Measurements from ENCODE around the gene KAZN. TPM values are rescaled to one million over a fixed set of nuclear protein-coding genes. Genes with fewer than 3 reads are reported as not detected.

The KAZN gene
- total and polyA plus RNA-seq, 2 donors from 2014 or later = 17.4 to 60.8 TPM

- Histone ChIP-seq H3K27me3 (ENCODE audit: control insufficient read depth, insufficient read depth, low read length) (no peaks in the 10 kb centered on the region), H3K4me3 (ENCODE audit: low read length in 3 of 3) (no peak overlapping the region), H3K36me3 (ENCODE audit: control insufficient read depth in 2 of 3, insufficient read depth in 3 of 3, low read length in 3 of 3) (no peaks in the 10 kb centered on the region), H3K9me3 (ENCODE audit: control insufficient read depth in 2 of 3, insufficient read depth in 1 of 3, low read length in 3 of 3) (no peaks in the 10 kb centered on the region), H3K27ac (ENCODE audit: low read depth in 2 of 2, low read length in 2 of 2) (no peak overlapping the region), H3K4me1 (ENCODE audit: control insufficient read depth in 2 of 3, insufficient read depth in 2 of 3, low read depth in 1 of 3, low read length in 3 of 3) (no peaks in the 10 kb centered on the region), H3K9ac (ENCODE audit: low read length in 3 of 3) (no peak overlapping the region)
- intact Hi-C loops (cut with DNase I) = no loop called here
- TF ChIP-seq, protein P1, sequence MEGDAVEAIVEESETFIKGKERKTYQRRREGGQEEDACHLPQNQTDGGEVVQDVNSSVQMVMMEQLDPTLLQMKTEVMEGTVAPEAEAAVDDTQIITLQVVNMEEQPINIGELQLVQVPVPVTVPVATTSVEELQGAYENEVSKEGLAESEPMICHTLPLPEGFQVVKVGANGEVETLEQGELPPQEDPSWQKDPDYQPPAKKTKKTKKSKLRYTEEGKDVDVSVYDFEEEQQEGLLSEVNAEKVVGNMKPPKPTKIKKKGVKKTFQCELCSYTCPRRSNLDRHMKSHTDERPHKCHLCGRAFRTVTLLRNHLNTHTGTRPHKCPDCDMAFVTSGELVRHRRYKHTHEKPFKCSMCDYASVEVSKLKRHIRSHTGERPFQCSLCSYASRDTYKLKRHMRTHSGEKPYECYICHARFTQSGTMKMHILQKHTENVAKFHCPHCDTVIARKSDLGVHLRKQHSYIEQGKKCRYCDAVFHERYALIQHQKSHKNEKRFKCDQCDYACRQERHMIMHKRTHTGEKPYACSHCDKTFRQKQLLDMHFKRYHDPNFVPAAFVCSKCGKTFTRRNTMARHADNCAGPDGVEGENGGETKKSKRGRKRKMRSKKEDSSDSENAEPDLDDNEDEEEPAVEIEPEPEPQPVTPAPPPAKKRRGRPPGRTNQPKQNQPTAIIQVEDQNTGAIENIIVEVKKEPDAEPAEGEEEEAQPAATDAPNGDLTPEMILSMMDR (IDR thresholded peaks at IDR 0.05; ENCODE audit: borderline replicate concordance, extremely low read depth, insufficient read depth) = no peak
- DNase-seq (no peak), FAIRE-seq (no peak)
These were observed 201.5 kb downstream of the KAZN start for GRCh38 chr1:14800014-14800413.

DNA sequence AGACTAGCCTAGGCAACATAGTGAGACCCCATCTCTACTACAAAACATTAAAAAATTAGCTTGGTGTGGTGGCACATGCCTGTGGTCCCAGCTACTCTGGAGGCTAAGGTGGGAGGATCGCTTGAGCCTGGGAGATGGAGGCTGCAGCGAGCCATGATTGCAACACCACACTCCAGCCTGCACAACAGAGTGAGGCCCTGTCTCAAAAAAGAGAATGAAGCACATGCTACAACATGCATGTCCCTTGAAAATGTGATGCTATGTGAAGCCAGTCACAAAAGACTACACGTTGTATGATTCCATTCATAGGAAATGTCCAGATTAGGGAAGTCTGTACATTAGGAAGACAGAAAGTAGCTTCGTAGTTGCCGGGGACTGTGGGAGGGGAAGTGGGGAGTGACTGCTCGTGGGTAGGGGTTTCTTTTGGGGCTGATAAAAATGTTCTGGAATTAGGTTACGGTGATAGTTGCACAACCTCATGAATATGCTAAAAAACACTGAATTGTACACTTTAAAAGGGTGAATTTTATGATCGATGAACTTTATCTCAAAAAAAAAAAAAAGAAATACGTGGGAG lies 202.1 kb downstream of the KAZN start:
- TF ChIP-seq, protein P1 (IDR thresholded peaks at IDR 0.05; ENCODE audit: borderline replicate concordance, extremely low read depth, insufficient read depth) = no peak
- FAIRE-seq (no peak), DNase-seq (no peak)
- H3K27me3 ChIP-seq (ENCODE audit: control insufficient read depth, insufficient read depth, low read length) = no peaks in the 10 kb centered on the region
- no peaks in the 10 kb centered on the region for H3K9me3 ChIP-seq (ENCODE audit: control insufficient read depth in 2 of 3, insufficient read depth in 1 of 3, low read length in 3 of 3)
- H3K27ac ChIP-seq (ENCODE audit: low read depth in 2 of 2, low read length in 2 of 2) = no peak overlapping the region
- intact Hi-C loops (cut with DNase I) = no loop called here
- no peak overlapping the region for H3K9ac ChIP-seq (ENCODE audit: low read length in 3 of 3)
- H3K36me3 ChIP-seq (ENCODE audit: control insufficient read depth in 2 of 3, insufficient read depth in 3 of 3, low read length in 3 of 3) = no peaks in the 10 kb centered on the region
- H3K4me1 ChIP-seq (ENCODE audit: control insufficient read depth in 2 of 3, insufficient read depth in 2 of 3, low read depth in 1 of 3, low read length in 3 of 3) = no peaks in the 10 kb centered on the region
- no peak overlapping the region for H3K4me3 ChIP-seq (ENCODE audit: low read length in 3 of 3)

DNA sequence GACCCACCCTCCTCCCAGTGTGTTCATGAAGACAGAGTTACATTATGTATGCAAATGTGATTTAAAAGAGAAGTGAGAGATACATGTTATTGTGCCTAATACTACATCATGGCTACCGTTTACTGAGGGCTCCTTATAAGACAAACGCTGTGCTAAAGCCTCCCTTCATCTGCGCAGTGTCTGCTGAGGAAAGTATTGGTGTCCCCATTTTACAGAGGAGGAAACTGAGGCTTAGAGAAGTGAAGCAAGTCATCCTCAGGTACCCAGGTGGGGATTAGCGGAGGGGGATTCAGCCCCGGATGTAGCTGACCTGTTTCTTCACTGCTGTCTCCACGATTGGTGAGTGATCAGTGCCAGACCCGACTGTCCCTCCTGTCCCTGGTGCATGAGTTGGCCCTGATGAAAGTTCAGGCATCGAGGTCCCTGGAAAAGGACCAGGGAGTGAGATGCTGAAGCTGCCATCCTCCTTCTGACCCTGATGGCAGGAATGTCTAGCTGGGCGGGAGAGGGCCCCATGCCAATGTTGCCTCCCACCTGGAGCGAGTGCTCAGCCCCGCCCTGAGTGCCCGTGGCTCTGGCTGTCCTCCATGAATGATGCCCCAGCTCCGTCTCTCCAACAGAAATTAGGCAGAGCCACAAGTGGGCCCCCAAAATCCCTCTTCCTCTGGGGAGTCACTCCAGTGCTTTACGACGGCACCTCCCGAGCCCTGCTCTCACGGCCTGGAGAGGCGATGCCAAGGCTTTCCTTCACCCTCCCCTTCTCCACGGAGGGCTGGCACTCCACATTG lies 204.7 kb downstream of the KAZN start:
- DNase-seq = no peak
- Histone ChIP-seq H3K9ac (ENCODE audit: low read length in 3 of 3) (no peak overlapping the region), H3K36me3 (ENCODE audit: control insufficient read depth in 2 of 3, insufficient read depth in 3 of 3, low read length in 3 of 3) (no peaks in the 10 kb centered on the region), H3K27me3 (ENCODE audit: control insufficient read depth, insufficient read depth, low read length) (no peaks in the 10 kb centered on the region), H3K4me3 (ENCODE audit: low read length in 3 of 3) (no peak overlapping the region), H3K27ac (ENCODE audit: low read depth in 2 of 2, low read length in 2 of 2) (no peak overlapping the region), H3K4me1 (ENCODE audit: control insufficient read depth in 2 of 3, insufficient read depth in 2 of 3, low read depth in 1 of 3, low read length in 3 of 3) (no peaks in the 10 kb centered on the region), H3K9me3 (ENCODE audit: control insufficient read depth in 2 of 3, insufficient read depth in 1 of 3, low read length in 3 of 3) (peaks cover 0 to 11% (median 4%) of the 10 kb centered on the region in 3 donors)
- intact Hi-C loops (cut with DNase I) = no loop called here
- TF ChIP-seq, protein P1 (IDR thresholded peaks at IDR 0.05; ENCODE audit: borderline replicate concordance, extremely low read depth, insufficient read depth) = no peak
- FAIRE-seq = no peak

All from kidney (tissue), 14 donors.